Spleen (tissue), 11 donors: ENCODE measurements around the gene ZNF804B. TPM values are rescaled to one million over a fixed set of nuclear protein-coding genes. Genes with fewer than 3 reads are reported as not detected.

Source experiments
- DNase-seq: peaks from one replicate; pipeline ENCODE4 v3.0.0-alpha.2; 2020
- H3K27ac ChIP-seq, 8 donors: fragments of 200-600 bp; sonication (generic) in 7 of 8; 1 replicate in 4 of 8; 2 replicates in 4 of 8; pipeline versions ENCODE4 v1.5.0 to v1.8.0; 2016 to 2021; ENCODE audit warnings: inconsistent platforms in 4 of 8, mild to moderate bottlenecking in 4 of 8, moderate library complexity in 1 of 8
- H3K27me3 ChIP-seq, 7 donors: fragments of 200-600 bp; sonication (generic) in 6 of 7; replicated peaks in 1 of 7; 1 replicate in 4 of 7; 2 replicates in 3 of 7; pipeline versions ENCODE4 v1.5.0 to v1.8.0; 2016 to 2021; ENCODE audit warnings: inconsistent platforms in 3 of 7, mild to moderate bottlenecking in 1 of 7
- H3K36me3 ChIP-seq, 6 donors: fragments of 200-600 bp; sonication (generic) in 5 of 6; 1 replicate in 4 of 6; 2 replicates in 2 of 6; pipeline versions ENCODE4 v1.5.0 to v1.8.0; 2016 to 2021; ENCODE audit warnings: inconsistent platforms in 2 of 6
- H3K4me1 ChIP-seq, 6 donors: fragments of 200-600 bp; sonication (generic) in 5 of 6; 1 replicate in 3 of 6; 2 replicates in 3 of 6; pipeline versions ENCODE4 v1.5.0 to v1.8.0; 2016 to 2021; ENCODE audit warnings: inconsistent platforms in 3 of 6
- H3K4me3 ChIP-seq, 8 donors: fragments of 200-600 bp; sonication (generic) in 7 of 8; 1 replicate in 4 of 8; 2 replicates in 4 of 8; pipeline versions ENCODE4 v1.5.0 to v1.8.0; 2016 to 2021; ENCODE audit warnings: inconsistent platforms in 4 of 8, mild to moderate bottlenecking in 4 of 8, moderate library complexity in 2 of 8
- H3K9me3 ChIP-seq, 8 donors: fragments of 200-600 bp; sonication (generic) in 7 of 8; 1 replicate in 4 of 8; 2 replicates in 4 of 8; pipeline versions ENCODE4 v1.5.0 to v1.8.0; 2016 to 2021; ENCODE audit warnings: inconsistent platforms in 4 of 8
- CTCF ChIP-seq, 11 experiments: fragments of 200-600 bp in 7 of 11; fragments of 450-650 bp in 4 of 11; sonication (generic) in 4 of 11; IDR thresholded peaks in 8 of 11; conservative IDR thresholded peaks in 3 of 11; 1 replicate in 7 of 11; 2 replicates in 4 of 11; pipeline versions ENCODE4 v1.4.0 to v1.8.0; 2016 to 2021; ENCODE audit warnings: antibody characterized with exemption in 11 of 11, inconsistent platforms in 4 of 11, mild to moderate bottlenecking in 1 of 11
- POLR2A ChIP-seq, 3 donors: fragments of 450-650 bp; IDR thresholded peaks; one replicate each; pipeline ENCODE4 v1.5.1; 2017; ENCODE audit warnings: antibody characterized with exemption in 3 of 3, mild to moderate bottlenecking in 1 of 3
- POLR2AphosphoS5 ChIP-seq, 3 donors: sonication (generic); formaldehyde crosslinking; IDR thresholded peaks; one replicate each; pipeline ENCODE4 v1.5.1; 2017; ENCODE audit warnings: antibody characterized with exemption in 3 of 3
- whole genome bisulfite sequencing, 5 donors: extraction: QIAGEN DNeasy Blood & Tissue Kit in 3 of 5; methylation state at CpG; one replicate each; pipeline versions ENCODE4 v1.1.5 to v1.1.7; 2013 to 2018; 5-methylcytosine and 5-hydroxymethylcytosine counted together
- intact Hi-C: fragments of 100-400 bp; cut with DNase I; formaldehyde crosslinking; loops from one replicate; pipeline ENCODE4 v1.15.0; 2023; ENCODE audit warnings: low total_unique reads
- polyA plus RNA-seq, 3 donors: library from polyadenylated mRNA; stranded (reverse); fragments of 200-250 nt; gene quantifications; one replicate each; pipeline ENCODE4 v1.2.1, GENCODE V29; 2013
- total RNA-seq, 7 donors: library from RNA; depleted of rRNA in 3 of 7; stranded (reverse); fragments of >200 nt in 3 of 7; fragmentation: NEBNext Ultra II Directional in 4 of 7; extraction: Animal tissue kit (Norgen Biotek cat#: 25700) in 4 of 7; gene quantifications; one replicate each; pipeline versions ENCODE4 v1.1.0 to v1.2.1, GENCODE V29; 2016 to 2021
- donor health status: healthy with polysubstance abuse.
- donor health status: DM: no; HTN: no; CAD: no; lungs with moderate emphysema.
- donor health status: DM: no; HTN: no; CAD: no.
- donor health status: Bipolar disorder and iron deficiency.
- donor health status: healthy.
- donor health status: DM: no; HTN: no; CAD: no.
- donor health status: DM: yes; HTN: yes; CAD: no.

The ZNF804B gene
- total and polyA plus RNA-seq, 10 donors, result not detected

GRCh38 chr7:88801046-88801445, 41.5 kb downstream of the ZNF804B start:
- Histone ChIP-seq H3K9me3 (no peaks in the 10 kb centered on the region), H3K27me3 (no peaks in the 10 kb centered on the region), H3K27ac (no peak overlapping the region), H3K4me3 (no peak overlapping the region), H3K36me3 (no peaks in the 10 kb centered on the region), H3K4me1 (no peaks in the 10 kb centered on the region)
- TF ChIP-seq POLR2A (IDR thresholded peaks at IDR 0.05), result no peak
- TF ChIP-seq POLR2AphosphoS5 (IDR thresholded peaks at IDR 0.05), result no peak
- no peak for TF ChIP-seq CTCF (IDR thresholded peaks at IDR 0.05 in 8 of 11, conservative IDR thresholded peaks at IDR 0.05 in 3 of 11)
- no peak for DNase-seq
- intact Hi-C loops, result no loop called here
- WGBS, 5 donors, result 60 to 72% (median 66%) methylated on average over 3 of the region's 3 CpGs

- Histone ChIP-seq H3K36me3 (no peaks in the 10 kb centered on the region), H3K27me3 (no peaks in the 10 kb centered on the region), H3K4me1 (no peaks in the 10 kb centered on the region), H3K9me3 (peaks cover 0 to 2% (median 0%) of the 10 kb centered on the region in 8 donors), H3K27ac (no peak overlapping the region), H3K4me3 (no peak overlapping the region)
- DNase-seq, result no peak
- no peak for TF ChIP-seq POLR2A (IDR thresholded peaks at IDR 0.05)
- TF ChIP-seq POLR2AphosphoS5 (IDR thresholded peaks at IDR 0.05), result no peak
- TF ChIP-seq CTCF (IDR thresholded peaks at IDR 0.05 in 8 of 11, conservative IDR thresholded peaks at IDR 0.05 in 3 of 11), result no peak
- WGBS, 5 donors, result 64 to 84% (median 77%) methylated on average over 2 of the region's 2 CpGs
- intact Hi-C loops, result no loop called here
These were observed 47.0 kb downstream of the ZNF804B start for GRCh38 chr7:88806280-88807037.

GRCh38 chr7:88818552-88818951, 59.1 kb downstream of the ZNF804B start:
- Histone ChIP-seq H3K27ac (no peak overlapping the region), H3K9me3 (peaks cover 0 to under 1% (median 0%) of the 10 kb centered on the region in 8 donors), H3K27me3 (no peaks in the 10 kb centered on the region), H3K4me1 (no peaks in the 10 kb centered on the region), H3K36me3 (no peaks in the 10 kb centered on the region), H3K4me3 (no peak overlapping the region)
- intact Hi-C loops, result no loop called here
- DNase-seq, result no peak
- TF ChIP-seq POLR2AphosphoS5 (IDR thresholded peaks at IDR 0.05) (no peak), CTCF (IDR thresholded peaks at IDR 0.05 in 8 of 11, conservative IDR thresholded peaks at IDR 0.05 in 3 of 11) (no peak), POLR2A (IDR thresholded peaks at IDR 0.05) (no peak)

GRCh38 chr7:88826222-88826621, 66.7 kb downstream of the ZNF804B start:
- Histone ChIP-seq H3K9me3 (peaks cover 0 to 11% (median 0%) of the 10 kb centered on the region in 8 donors), H3K4me3 (no peak overlapping the region), H3K27ac (no peak overlapping the region), H3K27me3 (no peaks in the 10 kb centered on the region), H3K36me3 (no peaks in the 10 kb centered on the region), H3K4me1 (no peaks in the 10 kb centered on the region)
- DNase-seq, result no peak
- no peak for TF ChIP-seq POLR2AphosphoS5 (IDR thresholded peaks at IDR 0.05)
- no peak for TF ChIP-seq CTCF (IDR thresholded peaks at IDR 0.05 in 8 of 11, conservative IDR thresholded peaks at IDR 0.05 in 3 of 11)
- no peak for TF ChIP-seq POLR2A (IDR thresholded peaks at IDR 0.05)
- 65 to 81% (median 77%) methylated on average over 3 of the region's 3 CpGs for WGBS, 5 donors
- intact Hi-C loops, result no loop called here
